ENCODE results near the gene TET3. TPM values are rescaled to one million over a fixed set of nuclear protein-coding genes. Genes with fewer than 3 reads are reported as not detected.

Gene TET3
- total RNA-seq, 1 donor from 2014 or later, result 32.8 TPM

DNA sequence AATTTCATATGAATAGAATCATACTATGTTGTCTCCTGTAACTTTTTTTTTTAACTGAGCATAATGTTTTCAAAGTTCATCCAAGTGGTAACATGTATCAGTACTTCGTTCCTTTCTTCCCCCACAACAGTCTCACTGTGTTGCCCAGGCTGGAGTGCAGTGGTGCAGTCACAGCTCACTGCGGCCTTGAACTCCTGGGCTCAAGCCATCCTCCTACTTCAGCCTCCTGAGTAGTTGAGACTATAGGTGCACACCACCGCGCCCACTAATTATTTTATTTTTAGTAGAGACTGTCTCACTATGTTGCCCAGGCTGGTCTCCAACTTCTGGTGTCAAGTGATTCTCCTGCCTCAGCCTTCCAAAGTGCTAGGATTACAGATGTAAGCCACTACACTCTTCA, 23.4 kb upstream of the TET3 start:
- Mint-ChIP-seq H3K27me3 (ENCODE audit: low read depth, unreplicated experiment) (no peaks in the 10 kb centered on the region), H3K9me3 (ENCODE audit: unreplicated experiment) (peaks cover 12% of the 10 kb centered on the region), H3K36me3 (ENCODE audit: low read depth, unreplicated experiment) (peaks cover 32% of the 10 kb centered on the region), H3K4me1 (ENCODE audit: low read depth, unreplicated experiment) (no peaks in the 10 kb centered on the region), H3K27ac (ENCODE audit: unreplicated experiment) (no peak overlapping the region), H3K4me3 (ENCODE audit: unreplicated experiment) (no peak overlapping the region)
- DNase-seq (ENCODE audit: low read depth) (no peak), FAIRE-seq (no peak)
- no peak for TF ChIP-seq EZH2 (IDR thresholded peaks at IDR 0.05; ENCODE audit: insufficient read depth, low read length)
- no peak for TF ChIP-seq CTCF (IDR thresholded peaks at IDR 0.05; ENCODE audit: insufficient read depth, low read depth, low read length)
- H3K27me3 ChIP-seq (ENCODE audit: insufficient read depth, low read length), result no peaks in the 10 kb centered on the region
- no peaks in the 10 kb centered on the region for H3K4me1 ChIP-seq (ENCODE audit: insufficient read depth, low read length)
- no peaks in the 10 kb centered on the region for H3K79me2 ChIP-seq (ENCODE audit: insufficient read depth, low read length)
- peaks cover 17% of the 10 kb centered on the region for H4K20me1 ChIP-seq (ENCODE audit: insufficient read depth, low read length)
- no peak overlapping the region for H3K27ac ChIP-seq (ENCODE audit: low read depth, low read length)
- no peak overlapping the region for H3K9ac ChIP-seq (ENCODE audit: low read length)
- peaks cover 23% of the 10 kb centered on the region for H3K36me3 ChIP-seq (ENCODE audit: insufficient read depth, low read length)
- no peaks in the 10 kb centered on the region for H3K9me3 ChIP-seq (ENCODE audit: insufficient read depth, low read depth, low read length)
- H3K4me3 ChIP-seq (ENCODE audit: insufficient read depth, low read depth, low read length), result no peak overlapping the region
- H3K4me2 ChIP-seq (ENCODE audit: low read length), result no peak overlapping the region
- no peak overlapping the region for H2AFZ ChIP-seq (ENCODE audit: low read depth, low read length)

- no peak for DNase-seq (ENCODE audit: low read depth)
- Histone ChIP-seq H3K4me3 (ENCODE audit: insufficient read depth, low read depth, low read length) (no peak overlapping the region), H3K9ac (ENCODE audit: low read length) (no peak overlapping the region), H3K27me3 (ENCODE audit: insufficient read depth, low read length) (peaks cover 3% of the 10 kb centered on the region), H4K20me1 (ENCODE audit: insufficient read depth, low read length) (peaks cover 9% of the 10 kb centered on the region), H3K9me3 (ENCODE audit: insufficient read depth, low read depth, low read length) (no peaks in the 10 kb centered on the region), H3K79me2 (ENCODE audit: insufficient read depth, low read length) (no peaks in the 10 kb centered on the region), H3K4me2 (ENCODE audit: low read length) (no peak overlapping the region), H2AFZ (ENCODE audit: low read depth, low read length) (no peak overlapping the region), H3K4me1 (ENCODE audit: insufficient read depth, low read length) (no peaks in the 10 kb centered on the region), H3K27ac (ENCODE audit: low read depth, low read length) (no peak overlapping the region), H3K36me3 (ENCODE audit: insufficient read depth, low read length) (peaks cover 15% of the 10 kb centered on the region)
- Mint-ChIP-seq H3K4me3 (ENCODE audit: unreplicated experiment) (no peak overlapping the region), H3K27me3 (ENCODE audit: low read depth, unreplicated experiment) (peaks cover 1% of the 10 kb centered on the region), H3K4me1 (ENCODE audit: low read depth, unreplicated experiment) (no peaks in the 10 kb centered on the region), H3K36me3 (ENCODE audit: low read depth, unreplicated experiment) (peaks cover 26% of the 10 kb centered on the region), H3K9me3 (ENCODE audit: unreplicated experiment) (peaks cover 12% of the 10 kb centered on the region), H3K27ac (ENCODE audit: unreplicated experiment) (no peak overlapping the region)
- no peak for FAIRE-seq
- TF ChIP-seq CTCF (IDR thresholded peaks at IDR 0.05; ENCODE audit: insufficient read depth, low read depth, low read length), result no peak
- TF ChIP-seq EZH2 (IDR thresholded peaks at IDR 0.05; ENCODE audit: insufficient read depth, low read length), result no peak
Observed at GRCh38 chr2:73961823-73962615, 22.7 kb upstream of the TET3 start.

- Histone ChIP-seq H3K27ac (ENCODE audit: low read depth, low read length) (no peak overlapping the region), H2AFZ (ENCODE audit: low read depth, low read length) (no peak overlapping the region), H3K9ac (ENCODE audit: low read length) (no peak overlapping the region), H3K4me1 (ENCODE audit: insufficient read depth, low read length) (no peaks in the 10 kb centered on the region), H4K20me1 (ENCODE audit: insufficient read depth, low read length) (peaks cover 4% of the 10 kb centered on the region), H3K27me3 (ENCODE audit: insufficient read depth, low read length) (peaks cover 6% of the 10 kb centered on the region), H3K36me3 (ENCODE audit: insufficient read depth, low read length) (peaks cover 15% of the 10 kb centered on the region), H3K9me3 (ENCODE audit: insufficient read depth, low read depth, low read length) (no peaks in the 10 kb centered on the region), H3K79me2 (ENCODE audit: insufficient read depth, low read length) (no peaks in the 10 kb centered on the region), H3K4me2 (ENCODE audit: low read length) (no peak overlapping the region), H3K4me3 (ENCODE audit: insufficient read depth, low read depth, low read length) (no peak overlapping the region)
- no peak overlapping the region for H3K27ac Mint-ChIP-seq (ENCODE audit: unreplicated experiment)
- peaks cover 3% of the 10 kb centered on the region for H3K27me3 Mint-ChIP-seq (ENCODE audit: low read depth, unreplicated experiment)
- no peak for FAIRE-seq
- H3K9me3 Mint-ChIP-seq (ENCODE audit: unreplicated experiment), result peaks cover 12% of the 10 kb centered on the region
- DNase-seq (ENCODE audit: low read depth), result no peak
- TF ChIP-seq EZH2 (IDR thresholded peaks at IDR 0.05; ENCODE audit: insufficient read depth, low read length) (no peak), CTCF (IDR thresholded peaks at IDR 0.05; ENCODE audit: insufficient read depth, low read depth, low read length) (no peak)
- no peaks in the 10 kb centered on the region for H3K4me1 Mint-ChIP-seq (ENCODE audit: low read depth, unreplicated experiment)
- H3K4me3 Mint-ChIP-seq (ENCODE audit: unreplicated experiment), result no peak overlapping the region
- H3K36me3 Mint-ChIP-seq (ENCODE audit: low read depth, unreplicated experiment), result peaks cover 22% of the 10 kb centered on the region
Observed at GRCh38 chr2:73962798-73963197, 21.9 kb upstream of the TET3 start.
